ENCODE data around the gene KAZN. TPM values are rescaled to one million over a fixed set of nuclear protein-coding genes. Genes with fewer than 3 reads are reported as not detected.

Gene KAZN
- polyA plus RNA-seq, 1 donor (not counting 4 experiments of a cell fraction or from before 2014, with no cell fraction given): 5.9 TPM

DNA sequence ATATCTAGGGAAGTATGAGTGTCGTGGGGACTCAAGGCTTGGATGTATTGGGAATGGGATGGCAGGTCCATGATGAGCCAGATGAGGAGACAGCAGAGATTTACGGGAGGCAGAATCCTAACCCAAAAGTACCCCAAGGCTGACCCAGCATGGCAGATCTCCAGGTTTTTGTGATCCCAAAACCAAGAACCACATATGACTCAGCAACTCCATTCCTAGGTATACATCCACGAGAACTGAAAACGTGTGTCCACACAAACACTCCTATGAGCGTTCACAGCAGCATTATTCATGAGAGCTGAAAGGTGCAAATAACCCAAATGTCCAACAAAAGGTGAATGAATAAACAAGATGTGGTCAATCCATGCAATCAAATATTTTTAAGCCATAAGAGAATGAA, 201.5 kb downstream of the KAZN start:
- H3K4me2 ChIP-seq (ENCODE audit: control insufficient read depth, extremely low read depth, insufficient read depth, low read depth, low read length): no peak overlapping the region
- H3K27me3 ChIP-seq (ENCODE audit: control insufficient read depth, extremely low read depth, insufficient read depth, low read length): no peaks in the 10 kb centered on the region
- no peak overlapping the region for H2AFZ ChIP-seq (ENCODE audit: control insufficient read depth, low read length)
- H3K9me3 ChIP-seq (ENCODE audit: control insufficient read depth, low read depth, low read length): no peaks in the 10 kb centered on the region
- FAIRE-seq (no peak), DNase-seq (ENCODE audit: low read depth, low spot score) (no peak)
- no peak for TF ChIP-seq EZH2 (IDR thresholded peaks at IDR 0.05; ENCODE audit: low read length)
- TF ChIP-seq, protein P1, sequence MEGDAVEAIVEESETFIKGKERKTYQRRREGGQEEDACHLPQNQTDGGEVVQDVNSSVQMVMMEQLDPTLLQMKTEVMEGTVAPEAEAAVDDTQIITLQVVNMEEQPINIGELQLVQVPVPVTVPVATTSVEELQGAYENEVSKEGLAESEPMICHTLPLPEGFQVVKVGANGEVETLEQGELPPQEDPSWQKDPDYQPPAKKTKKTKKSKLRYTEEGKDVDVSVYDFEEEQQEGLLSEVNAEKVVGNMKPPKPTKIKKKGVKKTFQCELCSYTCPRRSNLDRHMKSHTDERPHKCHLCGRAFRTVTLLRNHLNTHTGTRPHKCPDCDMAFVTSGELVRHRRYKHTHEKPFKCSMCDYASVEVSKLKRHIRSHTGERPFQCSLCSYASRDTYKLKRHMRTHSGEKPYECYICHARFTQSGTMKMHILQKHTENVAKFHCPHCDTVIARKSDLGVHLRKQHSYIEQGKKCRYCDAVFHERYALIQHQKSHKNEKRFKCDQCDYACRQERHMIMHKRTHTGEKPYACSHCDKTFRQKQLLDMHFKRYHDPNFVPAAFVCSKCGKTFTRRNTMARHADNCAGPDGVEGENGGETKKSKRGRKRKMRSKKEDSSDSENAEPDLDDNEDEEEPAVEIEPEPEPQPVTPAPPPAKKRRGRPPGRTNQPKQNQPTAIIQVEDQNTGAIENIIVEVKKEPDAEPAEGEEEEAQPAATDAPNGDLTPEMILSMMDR (optimal IDR thresholded peaks at IDR 0.05 in 1 of 3, IDR thresholded peaks at IDR 0.05 in 1 of 3, conservative IDR thresholded peaks at IDR 0.05 in 1 of 3; ENCODE audit: extremely low read depth in 1 of 3, insufficient read depth in 2 of 3, low read length in 3 of 3): no peak
- H3K9me1 ChIP-seq (ENCODE audit: control insufficient read depth, extremely low read depth, insufficient read depth, low read length): no peaks in the 10 kb centered on the region
- H3K4me1 ChIP-seq (ENCODE audit: control insufficient read depth, extremely low read depth, insufficient read depth, low read length): no peaks in the 10 kb centered on the region
- no peaks in the 10 kb centered on the region for H4K20me1 ChIP-seq (ENCODE audit: control insufficient read depth, extremely low read depth, insufficient read depth, low read length)
- dilution Hi-C loops (cut with MboI; ENCODE audit: extremely low pct_ligation_motif_present, low sequenced_read_pairs): no loop called here
- H3K4me3 ChIP-seq (ENCODE audit: control insufficient read depth in 2 of 3, extremely low read depth in 1 of 3, insufficient read depth in 2 of 3, low read depth in 1 of 3, low read length in 3 of 3): no peak overlapping the region
- no peaks in the 10 kb centered on the region for H3K36me3 ChIP-seq (ENCODE audit: control insufficient read depth in 2 of 2, extremely low read depth in 1 of 2, insufficient read depth in 2 of 2, low read length in 2 of 2)
- H3K9ac ChIP-seq (ENCODE audit: control insufficient read depth, extremely low read depth, insufficient read depth, low read length): no peak overlapping the region
- H3K27ac ChIP-seq (ENCODE audit: control insufficient read depth, insufficient read depth, low read length): no peak overlapping the region
- no peaks in the 10 kb centered on the region for H3K79me2 ChIP-seq (ENCODE audit: control insufficient read depth, insufficient read depth, low read length)

DNA sequence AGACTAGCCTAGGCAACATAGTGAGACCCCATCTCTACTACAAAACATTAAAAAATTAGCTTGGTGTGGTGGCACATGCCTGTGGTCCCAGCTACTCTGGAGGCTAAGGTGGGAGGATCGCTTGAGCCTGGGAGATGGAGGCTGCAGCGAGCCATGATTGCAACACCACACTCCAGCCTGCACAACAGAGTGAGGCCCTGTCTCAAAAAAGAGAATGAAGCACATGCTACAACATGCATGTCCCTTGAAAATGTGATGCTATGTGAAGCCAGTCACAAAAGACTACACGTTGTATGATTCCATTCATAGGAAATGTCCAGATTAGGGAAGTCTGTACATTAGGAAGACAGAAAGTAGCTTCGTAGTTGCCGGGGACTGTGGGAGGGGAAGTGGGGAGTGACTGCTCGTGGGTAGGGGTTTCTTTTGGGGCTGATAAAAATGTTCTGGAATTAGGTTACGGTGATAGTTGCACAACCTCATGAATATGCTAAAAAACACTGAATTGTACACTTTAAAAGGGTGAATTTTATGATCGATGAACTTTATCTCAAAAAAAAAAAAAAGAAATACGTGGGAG, 202.1 kb downstream of the KAZN start:
- no peaks in the 10 kb centered on the region for H3K4me1 ChIP-seq (ENCODE audit: control insufficient read depth, extremely low read depth, insufficient read depth, low read length)
- no peak overlapping the region for H2AFZ ChIP-seq (ENCODE audit: control insufficient read depth, low read length)
- H3K27ac ChIP-seq (ENCODE audit: control insufficient read depth, insufficient read depth, low read length): no peak overlapping the region
- no peaks in the 10 kb centered on the region for H4K20me1 ChIP-seq (ENCODE audit: control insufficient read depth, extremely low read depth, insufficient read depth, low read length)
- no peaks in the 10 kb centered on the region for H3K9me3 ChIP-seq (ENCODE audit: control insufficient read depth, low read depth, low read length)
- H3K9ac ChIP-seq (ENCODE audit: control insufficient read depth, extremely low read depth, insufficient read depth, low read length): no peak overlapping the region
- no peaks in the 10 kb centered on the region for H3K9me1 ChIP-seq (ENCODE audit: control insufficient read depth, extremely low read depth, insufficient read depth, low read length)
- no peak overlapping the region for H3K4me2 ChIP-seq (ENCODE audit: control insufficient read depth, extremely low read depth, insufficient read depth, low read depth, low read length)
- H3K4me3 ChIP-seq (ENCODE audit: control insufficient read depth in 2 of 3, extremely low read depth in 1 of 3, insufficient read depth in 2 of 3, low read depth in 1 of 3, low read length in 3 of 3): no peak overlapping the region
- no peak for TF ChIP-seq EZH2 (IDR thresholded peaks at IDR 0.05; ENCODE audit: low read length)
- TF ChIP-seq, protein P1 (optimal IDR thresholded peaks at IDR 0.05 in 1 of 3, IDR thresholded peaks at IDR 0.05 in 1 of 3, conservative IDR thresholded peaks at IDR 0.05 in 1 of 3; ENCODE audit: extremely low read depth in 1 of 3, insufficient read depth in 2 of 3, low read length in 3 of 3): no peak
- DNase-seq (ENCODE audit: low read depth, low spot score) (no peak), FAIRE-seq (no peak)
- no peaks in the 10 kb centered on the region for H3K79me2 ChIP-seq (ENCODE audit: control insufficient read depth, insufficient read depth, low read length)
- H3K27me3 ChIP-seq (ENCODE audit: control insufficient read depth, extremely low read depth, insufficient read depth, low read length): no peaks in the 10 kb centered on the region
- dilution Hi-C loops (cut with MboI; ENCODE audit: extremely low pct_ligation_motif_present, low sequenced_read_pairs): no loop called here
- no peaks in the 10 kb centered on the region for H3K36me3 ChIP-seq (ENCODE audit: control insufficient read depth in 2 of 2, extremely low read depth in 1 of 2, insufficient read depth in 2 of 2, low read length in 2 of 2)
